NCI-H460 (cell line): Measurements from ENCODE around the gene SNX5. TPM values are rescaled to one million over a fixed set of nuclear protein-coding genes. Genes with fewer than 3 reads are reported as not detected.

Source experiments
- DNase-seq: peaks from one replicate; pipeline ENCODE4 v3.0.0-alpha.2; 2016; ENCODE audit warnings: low read depth; ENCODE audit errors: extremely low read depth
- total RNA-seq: library from RNA; depleted of rRNA; stranded (reverse); fragments of >200 nt; shearing (Covaris generic); gene quantifications from 2 replicates; pipeline ENCODE4 v1.2.3, GENCODE V29; 2014

SNX5 gene
- total RNA-seq, 1 experiment from 2014 or later: 213 TPM

- no peak for DNase-seq
These were observed 26.8 kb downstream of the SNX5 start for GRCh38 chr20:17941826-17942196.

GRCh38 chr20:17941087-17941825 is 27.3 kb downstream of the SNX5 start:
- DNase-seq: no peak

GRCh38 chr20:17940224-17940971 is 28.2 kb downstream of the SNX5 start:
- no peak for DNase-seq

- DNase-seq: no peak
These were observed 28.9 kb downstream of the SNX5 start for GRCh38 chr20:17939622-17940223.

- peak; percentile 44 for DNase-seq
These were observed 29.5 kb downstream of the SNX5 start for GRCh38 chr20:17938871-17939619.

- no peak for DNase-seq
These were observed 31.5 kb downstream of the SNX5 start for GRCh38 chr20:17936761-17937732.

GRCh38 chr20:17936286-17936760 is 32.3 kb downstream of the SNX5 start:
- DNase-seq: no peak

- DNase-seq: no peak
These were observed 32.8 kb downstream of the SNX5 start for GRCh38 chr20:17935761-17936160.

- DNase-seq: no peak
These were observed 33.4 kb downstream of the SNX5 start for GRCh38 chr20:17935186-17935585.

GRCh38 chr20:17934141-17934862 is 34.3 kb downstream of the SNX5 start:
- no peak for DNase-seq

GRCh38 chr20:17933711-17934110 is 34.9 kb downstream of the SNX5 start:
- DNase-seq: no peak

GRCh38 chr20:17933121-17933520 is 35.5 kb downstream of the SNX5 start:
- DNase-seq: no peak

- no peak for DNase-seq
These were observed 36.2 kb downstream of the SNX5 start for GRCh38 chr20:17932396-17932795.

GRCh38 chr20:17931513-17931912 is 37.1 kb downstream of the SNX5 start:
- DNase-seq: no peak

- no peak for DNase-seq
These were observed 39.8 kb downstream of the SNX5 start for GRCh38 chr20:17928633-17929311.

GRCh38 chr20:17928211-17928611 is 40.4 kb downstream of the SNX5 start:
- no peak for DNase-seq

GRCh38 chr20:17925940-17926300 is 42.7 kb downstream of the SNX5 start:
- no peak for DNase-seq

GRCh38 chr20:17925141-17925939 is 43.3 kb downstream of the SNX5 start:
- DNase-seq: no peak
